Caco-2 (cell line): ENCODE data around the gene GFRA1. TPM values are rescaled to one million over a fixed set of nuclear protein-coding genes. Genes with fewer than 3 reads are reported as not detected.

Experiments used
- BruUV-seq: library from RNA; stranded (reverse); fragments of 400-500 nt; replicated peaks from 2 replicates; lab custom pipeline; 2021; lab: Mats Ljungman, UMichigan
- CTCF ChIA-PET: fragments of 300-600 bp; sonication (Branson Sonifier 250); formaldehyde crosslinking; loops from one replicate; lab custom pipeline; 2022; ENCODE audit warnings: antibody characterized with exemption; lab: Charles Lee
- POLR2A ChIA-PET: fragments of 300-600 bp; sonication (Branson Sonifier 250); formaldehyde crosslinking; loops from one replicate; lab custom pipeline; 2022; ENCODE audit warnings: antibody characterized with exemption; lab: Charles Lee
- DNase-seq, 2 experiments: peaks; one replicate each; pipeline versions ENCODE4 v3.0.0 to v3.0.0-alpha.2; 2020 to 2022
- H3K27me3 ChIP-seq: replicated peaks from 2 replicates; pipeline ENCODE4 v1.6.0; 2011; ENCODE audit warnings: low read length; ENCODE audit not compliant: control insufficient read depth, insufficient read depth
- H3K36me3 ChIP-seq: 2 replicates; pipeline ENCODE4 v1.5.1; 2011; ENCODE audit warnings: low read length; ENCODE audit not compliant: control insufficient read depth, insufficient read depth
- H3K4me1 ChIP-seq: fragments of 250-450 bp; sonication (Bioruptor Pico); 2 replicates; pipeline ENCODE4 v1.5.1; 2020; ENCODE audit warnings: mild to moderate bottlenecking
- H3K4me3 ChIP-seq: 2 replicates; pipeline ENCODE4 v1.5.1; 2011; ENCODE audit warnings: low read depth, mild to moderate bottlenecking, control low read depth, low read length
- H3K9me3 ChIP-seq: fragments of 250-450 bp; sonication (Bioruptor Pico); 2 replicates; pipeline ENCODE4 v1.5.1; 2020; ENCODE audit warnings: mild to moderate bottlenecking, moderate library complexity
- H3K27ac Mint-ChIP-seq: one replicate; pipeline ENCODE4 v1.8.0; 2022; ENCODE audit warnings: mixed read lengths; ENCODE audit not compliant: unreplicated experiment
- H3K27me3 Mint-ChIP-seq: one replicate; pipeline ENCODE4 v1.8.0; 2022; ENCODE audit warnings: mixed read lengths; ENCODE audit not compliant: insufficient read depth, unreplicated experiment
- H3K36me3 Mint-ChIP-seq: one replicate; pipeline ENCODE4 v1.8.0; 2022; ENCODE audit warnings: mild to moderate bottlenecking, mixed read lengths; ENCODE audit not compliant: insufficient read depth, unreplicated experiment
- H3K4me1 Mint-ChIP-seq: one replicate; pipeline ENCODE4 v1.8.0; 2022; ENCODE audit warnings: low read depth, mixed read lengths; ENCODE audit not compliant: unreplicated experiment
- H3K4me3 Mint-ChIP-seq: one replicate; pipeline ENCODE4 v1.8.0; 2022; ENCODE audit warnings: mild to moderate bottlenecking, moderate library complexity, mixed read lengths; ENCODE audit not compliant: unreplicated experiment
- H3K9me3 Mint-ChIP-seq: one replicate; pipeline ENCODE4 v1.8.0; 2022; ENCODE audit warnings: mixed read lengths; ENCODE audit not compliant: unreplicated experiment
- intact Hi-C: fragments of 100-400 bp; cut with micrococcal nuclease; formaldehyde crosslinking; loops from one replicate; pipeline ENCODE4 v1.10.0; 2022; ENCODE audit not compliant: unreplicated experiment
- total RNA-seq: library from RNA; stranded (reverse); gene quantifications from 2 replicates; pipeline ENCODE4 v1.2.3, GENCODE V29; 2022
- TF ChIP-seq, protein P1 (sequence below), 2 experiments: fragments of 200-600 bp in 1 of 2; IDR thresholded peaks; 1 replicate in 1 of 2; 2 replicates in 1 of 2; pipeline versions ENCODE4 v1.5.1 to v1.8.0; 2011 to 2022; ENCODE audit warnings: antibody characterized with exemption in 1 of 2, control low read depth in 1 of 2, inconsistent platforms in 1 of 2, low read depth in 1 of 2, low read length in 1 of 2, mild to moderate bottlenecking in 1 of 2, moderate library complexity in 1 of 2; ENCODE audit not compliant: insufficient read depth in 1 of 2, severe bottlenecking in 1 of 2, unreplicated experiment in 1 of 2

GFRA1 gene
- total RNA-seq, 1 experiment from 2014 or later: not detected

DNA sequence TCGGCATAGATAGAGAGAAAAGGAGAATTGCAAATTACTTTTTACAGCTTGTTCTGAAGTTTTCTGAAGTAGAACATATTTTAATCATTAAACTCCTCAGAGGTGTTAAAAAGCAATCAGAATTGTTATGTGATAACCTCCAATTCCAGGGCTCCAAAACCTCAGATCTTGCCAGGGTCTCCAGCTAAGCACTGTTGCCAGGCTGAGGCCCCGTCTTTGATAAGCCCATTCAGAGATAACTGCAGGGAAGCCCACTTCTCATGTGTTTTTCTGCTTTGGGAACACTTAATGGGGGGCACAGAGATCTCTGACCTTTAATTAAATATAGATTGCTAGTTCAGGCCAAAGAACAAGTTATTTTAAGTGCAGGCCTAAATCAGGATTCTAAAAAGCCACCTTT is 40.4 kb downstream of the GFRA1 start:
- Mint-ChIP-seq H3K36me3 (no peaks in the 10 kb centered on the region), H3K4me1 (no peaks in the 10 kb centered on the region), H3K9me3 (no peaks in the 10 kb centered on the region), H3K4me3 (no peak overlapping the region), H3K27ac (no peak overlapping the region), H3K27me3 (peaks cover 3% of the 10 kb centered on the region)
- no peak overlapping the region for H3K4me3 ChIP-seq
- no peaks in the 10 kb centered on the region for H3K4me1 ChIP-seq
- intact Hi-C loops: no loop called here
- ChIA-PET CTCF (no interaction called here), POLR2A (no interaction called here)
- TF ChIP-seq, protein P1, sequence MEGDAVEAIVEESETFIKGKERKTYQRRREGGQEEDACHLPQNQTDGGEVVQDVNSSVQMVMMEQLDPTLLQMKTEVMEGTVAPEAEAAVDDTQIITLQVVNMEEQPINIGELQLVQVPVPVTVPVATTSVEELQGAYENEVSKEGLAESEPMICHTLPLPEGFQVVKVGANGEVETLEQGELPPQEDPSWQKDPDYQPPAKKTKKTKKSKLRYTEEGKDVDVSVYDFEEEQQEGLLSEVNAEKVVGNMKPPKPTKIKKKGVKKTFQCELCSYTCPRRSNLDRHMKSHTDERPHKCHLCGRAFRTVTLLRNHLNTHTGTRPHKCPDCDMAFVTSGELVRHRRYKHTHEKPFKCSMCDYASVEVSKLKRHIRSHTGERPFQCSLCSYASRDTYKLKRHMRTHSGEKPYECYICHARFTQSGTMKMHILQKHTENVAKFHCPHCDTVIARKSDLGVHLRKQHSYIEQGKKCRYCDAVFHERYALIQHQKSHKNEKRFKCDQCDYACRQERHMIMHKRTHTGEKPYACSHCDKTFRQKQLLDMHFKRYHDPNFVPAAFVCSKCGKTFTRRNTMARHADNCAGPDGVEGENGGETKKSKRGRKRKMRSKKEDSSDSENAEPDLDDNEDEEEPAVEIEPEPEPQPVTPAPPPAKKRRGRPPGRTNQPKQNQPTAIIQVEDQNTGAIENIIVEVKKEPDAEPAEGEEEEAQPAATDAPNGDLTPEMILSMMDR (IDR thresholded peaks at IDR 0.05; ENCODE audit: insufficient read depth in 1 of 2, low read depth in 1 of 2, low read length in 1 of 2, severe bottlenecking in 1 of 2, unreplicated experiment in 1 of 2): no peak
- no peaks in the 10 kb centered on the region for H3K9me3 ChIP-seq
- no peaks in the 10 kb centered on the region for H3K36me3 ChIP-seq
- no TSS peak for BruUV-seq
- DNase-seq: no peak
- H3K27me3 ChIP-seq: no peaks in the 10 kb centered on the region

DNA sequence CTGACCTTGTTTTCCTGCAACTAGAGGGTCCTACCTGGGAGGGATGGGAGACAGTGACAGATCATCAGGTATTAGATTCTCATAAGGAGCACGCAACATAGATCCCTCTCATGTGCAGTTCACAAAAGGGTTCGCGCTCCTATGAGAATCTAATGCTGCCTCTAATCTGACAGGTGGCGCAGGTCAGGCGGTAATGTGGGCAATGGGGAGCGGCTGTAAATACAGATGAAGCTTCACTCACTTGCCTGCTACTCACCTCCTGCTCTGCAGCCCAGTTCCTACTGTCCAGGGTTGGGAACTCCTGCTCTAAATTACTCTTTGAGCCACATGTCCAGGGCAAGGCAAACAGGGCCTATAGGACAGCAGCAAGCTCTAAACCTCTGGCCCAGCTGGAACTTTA is 46.2 kb downstream of the GFRA1 start:
- Mint-ChIP-seq H3K4me1 (no peaks in the 10 kb centered on the region), H3K27ac (no peak overlapping the region), H3K4me3 (no peak overlapping the region), H3K36me3 (no peaks in the 10 kb centered on the region), H3K27me3 (peaks cover 3% of the 10 kb centered on the region), H3K9me3 (no peaks in the 10 kb centered on the region)
- no peak overlapping the region for H3K4me3 ChIP-seq
- intact Hi-C loops: no loop called here
- no peaks in the 10 kb centered on the region for H3K36me3 ChIP-seq
- no peaks in the 10 kb centered on the region for H3K27me3 ChIP-seq
- no peak for DNase-seq
- BruUV-seq: no TSS peak
- H3K4me1 ChIP-seq: no peaks in the 10 kb centered on the region
- H3K9me3 ChIP-seq: no peaks in the 10 kb centered on the region
- TF ChIP-seq, protein P1 (IDR thresholded peaks at IDR 0.05; ENCODE audit: insufficient read depth in 1 of 2, low read depth in 1 of 2, low read length in 1 of 2, severe bottlenecking in 1 of 2, unreplicated experiment in 1 of 2): no peak
- CTCF ChIA-PET: no interaction called here
- POLR2A ChIA-PET: no interaction called here

DNA sequence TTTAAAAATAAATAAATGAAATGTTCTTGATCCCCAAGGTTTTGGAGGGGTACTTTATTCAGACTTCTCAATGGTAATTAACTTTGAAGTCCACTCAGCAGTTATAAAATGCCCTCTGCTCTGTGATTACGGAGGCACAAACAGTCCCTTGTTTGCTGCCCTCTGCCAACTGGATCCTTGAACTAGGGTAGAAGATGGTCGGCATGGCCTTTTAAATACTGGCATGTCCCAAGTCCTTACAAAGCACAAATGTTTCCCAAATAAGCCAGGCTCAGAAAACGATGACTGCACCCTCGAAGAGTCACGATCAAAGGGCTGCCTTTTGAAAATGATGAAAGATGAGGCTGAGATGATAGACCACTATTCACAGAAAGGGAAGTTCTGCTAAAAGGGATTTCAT is 47.0 kb downstream of the GFRA1 start:
- intact Hi-C loops: no loop called here
- CTCF ChIA-PET: no interaction called here
- H3K27me3 ChIP-seq: no peaks in the 10 kb centered on the region

More for the DNA sequence above, 47.0 kb downstream of the GFRA1 start:
- no peak for DNase-seq
- Mint-ChIP-seq H3K9me3 (no peaks in the 10 kb centered on the region), H3K27me3 (peaks cover 3% of the 10 kb centered on the region), H3K4me3 (no peak overlapping the region), H3K36me3 (no peaks in the 10 kb centered on the region), H3K4me1 (no peaks in the 10 kb centered on the region), H3K27ac (no peak overlapping the region)
- TF ChIP-seq, protein P1 (IDR thresholded peaks at IDR 0.05; ENCODE audit: insufficient read depth in 1 of 2, low read depth in 1 of 2, low read length in 1 of 2, severe bottlenecking in 1 of 2, unreplicated experiment in 1 of 2): no peak
- no TSS peak for BruUV-seq
- H3K4me1 ChIP-seq: no peaks in the 10 kb centered on the region
- POLR2A ChIA-PET: no interaction called here
- H3K4me3 ChIP-seq: no peak overlapping the region
- H3K36me3 ChIP-seq: no peaks in the 10 kb centered on the region
- no peaks in the 10 kb centered on the region for H3K9me3 ChIP-seq
